Measurements from ENCODE around the gene PIGR. TPM values are rescaled to one million over a fixed set of nuclear protein-coding genes. Genes with fewer than 3 reads are reported as not detected.
A peak's percentile ranks its signal among the peaks of the same experiment; 100 is the strongest.

Gene PIGR
- total and polyA plus RNA-seq, 3 experiments from 2014 or later = 0.04 to 0.33 TPM; not detected in 1

- DNase-seq = no peak
- H3K27me3 Mint-ChIP-seq = peaks cover 5 to 8% of the 10 kb centered on the region in 2 donors
- no peaks in the 10 kb centered on the region for H3K9me3 Mint-ChIP-seq
- H3K4me1 Mint-ChIP-seq = peaks cover 3 to 12% (median 12%) of the 10 kb centered on the region in 3 donors
- no peak overlapping the region for H3K4me3 Mint-ChIP-seq
- ChIA-PET POLR2A (no interaction called here), CTCF (no interaction called here)
- Histone ChIP-seq H3K4me3 (ENCODE audit: low read length) (no peak overlapping the region), H3K4me1 (ENCODE audit: insufficient read depth, low read length) (peaks cover 14% of the 10 kb centered on the region), H3K36me3 (ENCODE audit: insufficient read depth, low read length) (no peaks in the 10 kb centered on the region), H3K9me3 (ENCODE audit: low read length) (no peaks in the 10 kb centered on the region), H3K27ac (ENCODE audit: low read depth, low read length) (no peak overlapping the region), H3K27me3 (ENCODE audit: insufficient read depth, low read length, poor library complexity, severe bottlenecking) (no peaks in the 10 kb centered on the region)
- peak overlapping the region in 1 of 8 donors; percentile 48 for H3K27ac Mint-ChIP-seq
- peaks cover 0 to 5% (median 1%) of the 10 kb centered on the region in 3 donors for H3K36me3 Mint-ChIP-seq
Observed at GRCh38 chr1:206891412-206891811, 54.9 kb downstream of the PIGR start.

- H3K27ac Mint-ChIP-seq = peak overlapping the region in 2 of 8 donors; percentile 7 to 61
- Histone ChIP-seq H3K4me3 (ENCODE audit: low read length) (no peak overlapping the region), H3K4me1 (ENCODE audit: insufficient read depth, low read length) (peaks cover 14% of the 10 kb centered on the region), H3K27ac (ENCODE audit: low read depth, low read length) (no peak overlapping the region), H3K9me3 (ENCODE audit: low read length) (no peaks in the 10 kb centered on the region), H3K27me3 (ENCODE audit: insufficient read depth, low read length, poor library complexity, severe bottlenecking) (no peaks in the 10 kb centered on the region), H3K36me3 (ENCODE audit: insufficient read depth, low read length) (no peaks in the 10 kb centered on the region)
- no peak for DNase-seq
- H3K4me1 Mint-ChIP-seq = peaks cover 3 to 12% (median 12%) of the 10 kb centered on the region in 3 donors
- POLR2A ChIA-PET = no interaction called here
- no peaks in the 10 kb centered on the region for H3K9me3 Mint-ChIP-seq
- H3K4me3 Mint-ChIP-seq = peak overlapping the region in 2 of 7 donors; percentile 16 to 49
- peaks cover 5 to 11% of the 10 kb centered on the region in 2 donors for H3K27me3 Mint-ChIP-seq
- CTCF ChIA-PET = no interaction called here
- H3K36me3 Mint-ChIP-seq = peaks cover 0 to 5% (median 1%) of the 10 kb centered on the region in 3 donors
Observed at GRCh38 chr1:206890125-206891060, 55.9 kb downstream of the PIGR start.

- no peak for DNase-seq
Observed at GRCh38 chr1:206887701-206888100, 58.6 kb downstream of the PIGR start.

GRCh38 chr1:206886831-206887230 lies 59.4 kb downstream of the PIGR start:
- POLR2A ChIA-PET = no interaction called here

More at GRCh38 chr1:206887701-206888100, 58.6 kb downstream of the PIGR start:
- no peaks in the 10 kb centered on the region for H3K27me3 ChIP-seq (ENCODE audit: insufficient read depth, low read length, poor library complexity, severe bottlenecking)
- H3K36me3 ChIP-seq (ENCODE audit: insufficient read depth, low read length) = no peaks in the 10 kb centered on the region
- H3K9me3 ChIP-seq (ENCODE audit: low read length) = no peaks in the 10 kb centered on the region
- ChIA-PET CTCF (interaction anchor here (0.7 to 1.1 kb wide), 3 partner anchors 10 to 153 kb away, joined by 3 read pairs; no protein-coding TSS in a partner anchor), POLR2A (no interaction called here)
- Mint-ChIP-seq H3K36me3 (peaks cover 0 to 5% (median 4%) of the 10 kb centered on the region in 3 donors), H3K4me3 (no peak overlapping the region), H3K27ac (no peak overlapping the region), H3K4me1 (peaks cover 3 to 12% (median 12%) of the 10 kb centered on the region in 3 donors), H3K27me3 (peaks cover 5 to 8% of the 10 kb centered on the region in 2 donors), H3K9me3 (no peaks in the 10 kb centered on the region)
- H3K27ac ChIP-seq (ENCODE audit: low read depth, low read length) = no peak overlapping the region
- H3K4me3 ChIP-seq (ENCODE audit: low read length) = no peak overlapping the region
- H3K4me1 ChIP-seq (ENCODE audit: insufficient read depth, low read length) = peaks cover 14% of the 10 kb centered on the region

GRCh38 chr1:206885341-206886060 lies 60.8 kb downstream of the PIGR start:
- no peaks in the 10 kb centered on the region for H3K27me3 ChIP-seq (ENCODE audit: insufficient read depth, low read length, poor library complexity, severe bottlenecking)
- ChIA-PET CTCF (interaction anchor here (1.2 to 2.3 kb wide), 4 partner anchors 9 to 97 kb away, joined by 3 to 7 read pairs (median 4); partner anchors contain the start of gene IL20), POLR2A (no interaction called here)
- H3K27ac ChIP-seq (ENCODE audit: low read depth, low read length) = no peak overlapping the region
- no peak overlapping the region for H3K4me3 ChIP-seq (ENCODE audit: low read length)
- Mint-ChIP-seq H3K36me3 (peaks cover 0 to 4% (median 0%) of the 10 kb centered on the region in 3 donors), H3K4me1 (peaks cover 0 to 3% (median 3%) of the 10 kb centered on the region in 3 donors), H3K9me3 (no peaks in the 10 kb centered on the region), H3K27ac (no peak overlapping the region), H3K4me3 (no peak overlapping the region), H3K27me3 (peaks cover 5 to 8% of the 10 kb centered on the region in 2 donors)
- H3K36me3 ChIP-seq (ENCODE audit: insufficient read depth, low read length) = no peaks in the 10 kb centered on the region
- H3K4me1 ChIP-seq (ENCODE audit: insufficient read depth, low read length) = peaks cover 6% of the 10 kb centered on the region
- no peaks in the 10 kb centered on the region for H3K9me3 ChIP-seq (ENCODE audit: low read length)
- no peak for DNase-seq

More at GRCh38 chr1:206886831-206887230, 59.4 kb downstream of the PIGR start:
- no peaks in the 10 kb centered on the region for H3K36me3 ChIP-seq (ENCODE audit: insufficient read depth, low read length)
- Mint-ChIP-seq H3K27ac (no peak overlapping the region), H3K27me3 (peaks cover 5 to 8% of the 10 kb centered on the region in 2 donors), H3K9me3 (no peaks in the 10 kb centered on the region), H3K36me3 (peaks cover 0 to 5% (median 4%) of the 10 kb centered on the region in 3 donors), H3K4me1 (peaks cover 3 to 12% (median 12%) of the 10 kb centered on the region in 3 donors), H3K4me3 (no peak overlapping the region)
- H3K4me3 ChIP-seq (ENCODE audit: low read length) = no peak overlapping the region
- H3K4me1 ChIP-seq (ENCODE audit: insufficient read depth, low read length) = peaks cover 14% of the 10 kb centered on the region
- H3K27ac ChIP-seq (ENCODE audit: low read depth, low read length) = no peak overlapping the region
- no peak for DNase-seq
- H3K27me3 ChIP-seq (ENCODE audit: insufficient read depth, low read length, poor library complexity, severe bottlenecking) = no peaks in the 10 kb centered on the region
- H3K9me3 ChIP-seq (ENCODE audit: low read length) = no peaks in the 10 kb centered on the region
- CTCF ChIA-PET = interaction anchor here (1.1 kb wide), 1 partner anchor 152 kb away, joined by 3 read pairs; no protein-coding TSS in a partner anchor

- Histone ChIP-seq H3K36me3 (ENCODE audit: insufficient read depth, low read length) (no peaks in the 10 kb centered on the region), H3K4me1 (ENCODE audit: insufficient read depth, low read length) (no peaks in the 10 kb centered on the region), H3K27me3 (ENCODE audit: insufficient read depth, low read length, poor library complexity, severe bottlenecking) (no peaks in the 10 kb centered on the region), H3K9me3 (ENCODE audit: low read length) (no peaks in the 10 kb centered on the region), H3K27ac (ENCODE audit: low read depth, low read length) (no peak overlapping the region), H3K4me3 (ENCODE audit: low read length) (no peak overlapping the region)
- peaks cover 1 to 7% (median 4%) of the 10 kb centered on the region in 3 donors for H3K36me3 Mint-ChIP-seq
- H3K9me3 Mint-ChIP-seq = peaks cover 5 to 9% (median 7%) of the 10 kb centered on the region in 5 donors
- ChIA-PET CTCF (interaction anchor here (0.7 to 2.3 kb wide), 2 partner anchors 14 to 29 kb away, joined by 4 to 7 read pairs; no protein-coding TSS in a partner anchor), POLR2A (no interaction called here)
- H3K4me3 Mint-ChIP-seq = no peak overlapping the region
- peaks cover 0 to 4% of the 10 kb centered on the region in 2 donors for H3K27me3 Mint-ChIP-seq
- H3K27ac Mint-ChIP-seq = no peak overlapping the region
- H3K4me1 Mint-ChIP-seq = no peaks in the 10 kb centered on the region
- no peak for DNase-seq
Observed at GRCh38 chr1:206883876-206884275, 62.4 kb downstream of the PIGR start.

GRCh38 chr1:206883160-206883559 lies 63.1 kb downstream of the PIGR start:
- Histone ChIP-seq H3K4me3 (ENCODE audit: low read length) (no peak overlapping the region), H3K9me3 (ENCODE audit: low read length) (peaks cover 5% of the 10 kb centered on the region), H3K4me1 (ENCODE audit: insufficient read depth, low read length) (no peaks in the 10 kb centered on the region), H3K27ac (ENCODE audit: low read depth, low read length) (no peak overlapping the region), H3K27me3 (ENCODE audit: insufficient read depth, low read length, poor library complexity, severe bottlenecking) (no peaks in the 10 kb centered on the region), H3K36me3 (ENCODE audit: insufficient read depth, low read length) (no peaks in the 10 kb centered on the region)
- peaks cover 10 to 15% (median 14%) of the 10 kb centered on the region in 5 donors for H3K9me3 Mint-ChIP-seq
- H3K4me3 Mint-ChIP-seq = no peak overlapping the region
- H3K27ac Mint-ChIP-seq = no peak overlapping the region
- H3K4me1 Mint-ChIP-seq = no peaks in the 10 kb centered on the region
- ChIA-PET POLR2A (no interaction called here), CTCF (no interaction called here)
- DNase-seq = no peak
- peaks cover 0 to 4% of the 10 kb centered on the region in 2 donors for H3K27me3 Mint-ChIP-seq
- H3K36me3 Mint-ChIP-seq = peaks cover 1 to 10% (median 2%) of the 10 kb centered on the region in 3 donors

All from CD8-positive, alpha-beta memory T cell (primary cell).